SK-N-SH treated with all-trans-retinoic acid at 6 μM for 48 hours (cell line): Measurements from ENCODE around the gene ATP8A2.

Source experiments
- ATAC-seq: fragments of 200-7000 bp; cut with Tn5 transposase; 3 replicates; pipeline ENCODE4 v1.9.1; 2020; ENCODE audit warnings: mild to moderate bottlenecking, moderate library complexity
- ARNTL ChIP-seq: fragments of 450-650 bp; formaldehyde crosslinking; IDR thresholded peaks from 2 replicates; pipeline ENCODE4 v1.5.0; 2020; ENCODE audit warnings: low read depth, mild to moderate bottlenecking, moderate library complexity, borderline replicate concordance
- BACH2 ChIP-seq: fragments of 250-450 bp; sonication (Bioruptor Pico); IDR thresholded peaks from 2 replicates; pipeline ENCODE4 v1.9.0; 2021; ENCODE audit warnings: mild to moderate bottlenecking, borderline replicate concordance
- CREB5 ChIP-seq: fragments of 250-450 bp; sonication (Bioruptor Pico); IDR thresholded peaks from 2 replicates; pipeline ENCODE4 v1.5.1; 2020; ENCODE audit warnings: low read depth, mild to moderate bottlenecking, moderate library complexity
- CSDC2 ChIP-seq: fragments of 250-450 bp; sonication (Bioruptor Pico); IDR thresholded peaks from 2 replicates; pipeline ENCODE4 v1.5.0; 2020; ENCODE audit warnings: mild to moderate bottlenecking, moderate library complexity
- CSRNP3 ChIP-seq: fragments of 250-450 bp; sonication (Bioruptor Pico); IDR thresholded peaks from 2 replicates; pipeline ENCODE4 v1.5.1; 2021; ENCODE audit warnings: mild to moderate bottlenecking, moderate library complexity
- GLIS3 ChIP-seq: fragments of 250-450 bp; sonication (Bioruptor Pico); IDR thresholded peaks from 2 replicates; pipeline ENCODE4 v1.5.0; 2020; ENCODE audit warnings: mild to moderate bottlenecking, moderate library complexity
- ISL1 ChIP-seq: fragments of 250-450 bp; sonication (Bioruptor Pico); IDR thresholded peaks from 2 replicates; pipeline ENCODE4 v2.1.2; 2022; ENCODE audit warnings: mild to moderate bottlenecking, moderate library complexity
- OSR1 ChIP-seq: fragments of 250-450 bp; sonication (Bioruptor Pico); IDR thresholded peaks from 2 replicates; pipeline ENCODE4 v1.8.0; 2022; ENCODE audit warnings: moderate library complexity, mild to moderate bottlenecking, inconsistent platforms
- PATZ1 ChIP-seq: fragments of 250-450 bp; sonication (Bioruptor Pico); IDR thresholded peaks from 2 replicates; pipeline ENCODE4 v1.8.0; 2020; ENCODE audit warnings: mild to moderate bottlenecking, moderate library complexity, borderline replicate concordance
- POU6F1 ChIP-seq: fragments of 250-450 bp; sonication (Bioruptor Pico); IDR thresholded peaks from 2 replicates; pipeline ENCODE4 v1.8.0; 2021; ENCODE audit warnings: low read depth, mild to moderate bottlenecking, moderate library complexity, borderline replicate concordance
- PPARA ChIP-seq: fragments of 250-450 bp; sonication (Bioruptor Pico); IDR thresholded peaks from 2 replicates; pipeline ENCODE4 v1.5.0; 2020; ENCODE audit warnings: mild to moderate bottlenecking, borderline replicate concordance
- TCF4 ChIP-seq: fragments of 250-450 bp; sonication (Bioruptor Pico); IDR thresholded peaks from 2 replicates; pipeline ENCODE4 v1.8.0; 2021; ENCODE audit warnings: mild to moderate bottlenecking, moderate library complexity, borderline replicate concordance
- TOX ChIP-seq: fragments of 250-450 bp; sonication (Bioruptor Pico); IDR thresholded peaks from 2 replicates; pipeline ENCODE4 v1.8.0; 2021; ENCODE audit warnings: mild to moderate bottlenecking, moderate library complexity, borderline replicate concordance
- TSHZ2 ChIP-seq: fragments of 250-450 bp; sonication (Bioruptor Pico); IDR thresholded peaks from 2 replicates; pipeline ENCODE4 v1.5.0; 2020; ENCODE audit warnings: mild to moderate bottlenecking, moderate library complexity
- ZC3H10 ChIP-seq: fragments of 250-450 bp; sonication (Bioruptor Pico); IDR thresholded peaks from 2 replicates; pipeline ENCODE4 v1.5.1; 2021; ENCODE audit warnings: mild to moderate bottlenecking, moderate library complexity
- ZFP3 ChIP-seq: fragments of 250-450 bp; sonication (Bioruptor Pico); IDR thresholded peaks from 2 replicates; pipeline ENCODE4 v1.5.0; 2020; ENCODE audit warnings: mild to moderate bottlenecking, moderate library complexity
- ZFP30 ChIP-seq: fragments of 450-650 bp; formaldehyde crosslinking; IDR thresholded peaks from 2 replicates; pipeline ENCODE4 v1.5.0; 2022; ENCODE audit warnings: mild to moderate bottlenecking, moderate library complexity
- ZNF565 ChIP-seq: fragments of 450-650 bp; formaldehyde crosslinking; conservative IDR thresholded peaks from 2 replicates; pipeline ENCODE4 v1.5.0; 2020; ENCODE audit warnings: low read depth, mild to moderate bottlenecking, moderate library complexity
- ZNF70 ChIP-seq: fragments of 450-650 bp; formaldehyde crosslinking; IDR thresholded peaks from 2 replicates; pipeline ENCODE4 v1.5.0; 2020; ENCODE audit warnings: mild to moderate bottlenecking, moderate library complexity
- ZNF8 ChIP-seq: fragments of 450-650 bp; formaldehyde crosslinking; IDR thresholded peaks from 2 replicates; pipeline ENCODE4 v1.5.0; 2020; ENCODE audit warnings: mild to moderate bottlenecking, moderate library complexity

The ATP8A2 gene

GRCh38 chr13:25864116-25864515 lies 492.3 kb downstream of the ATP8A2 start:
- TF ChIP-seq POU6F1 (CRISPR knock-in tag) (no peak), CSRNP3 (no peak), ZNF8 (CRISPR knock-in tag) (no peak), ISL1 (no peak), PPARA (no peak), ZNF565 (no peak), PATZ1 (CRISPR knock-in tag) (no peak), ZFP30 (CRISPR knock-in tag) (no peak)
- no peak for ATAC-seq

- no peak for ATAC-seq
- TF ChIP-seq TOX (CRISPR knock-in tag) (no peak), OSR1 (no peak), ISL1 (no peak), TCF4 (CRISPR knock-in tag) (no peak), TSHZ2 (no peak), CREB5 (no peak), ZNF8 (CRISPR knock-in tag) (no peak), ZNF565 (no peak), CSDC2 (CRISPR knock-in tag) (no peak), ZFP3 (CRISPR knock-in tag) (no peak), POU6F1 (CRISPR knock-in tag) (no peak), ARNTL (CRISPR knock-in tag) (no peak), CSRNP3 (no peak), GLIS3 (CRISPR knock-in tag) (no peak), ZNF70 (CRISPR knock-in tag) (no peak), PPARA (no peak), ZC3H10 (CRISPR knock-in tag) (no peak), BACH2 (CRISPR knock-in tag) (no peak)
- TF ChIP-seq, all 23 proteins: peak for 0
Observed at GRCh38 chr13:25864936-25865335, 493.2 kb downstream of the ATP8A2 start.
